HEK293 (cell line): ENCODE measurements around the gene NME8.

Experiments used
- CTCF ChIA-PET: fragments of 350-600 bp; formaldehyde crosslinking; extraction: SDS; loops from one replicate; lab custom pipeline; 2021; ENCODE audit warnings: antibody characterized with exemption; lab: Yijun Ruan, JAX
- POLR2A ChIA-PET: fragments of 300-600 bp; formaldehyde crosslinking; extraction: SDS; loops from one replicate; lab custom pipeline; 2020; ENCODE audit warnings: antibody characterized with exemption, inconsistent platforms; lab: Yijun Ruan, JAX
- H3K27ac ChIP-seq: fragments of 200-500 bp; sonication (Bioruptor generic); 2 replicates; pipeline ENCODE4 v1.5.1; 2014; ENCODE audit warnings: low read depth, low read length, control low read depth, inconsistent platforms; ENCODE audit errors: extremely low read depth
- H3K36me3 ChIP-seq, 2 experiments: fragments of 200-500 bp in 1 of 2; sonication (Bioruptor generic) in 1 of 2; 1 replicate in 1 of 2; 2 replicates in 1 of 2; pipeline ENCODE4 v1.5.1; 2014 to 2017; ENCODE audit warnings: inconsistent platforms in 2 of 2, low read length in 2 of 2; ENCODE audit not compliant: control insufficient read depth in 2 of 2, insufficient read depth in 1 of 2
- H3K4me1 ChIP-seq: fragments of 200-500 bp; sonication (Bioruptor generic); 2 replicates; pipeline ENCODE4 v1.5.1; 2014; ENCODE audit warnings: mild to moderate bottlenecking, low read length, inconsistent platforms; ENCODE audit not compliant: control insufficient read depth, insufficient read depth
- H3K4me3 ChIP-seq: 2 replicates; pipeline ENCODE4 v1.5.1; 2011; ENCODE audit warnings: low read depth, mild to moderate bottlenecking, control low read depth, low read length, moderate library complexity
- H3K9me3 ChIP-seq: fragments of 200-500 bp; sonication (Bioruptor generic); 2 replicates; pipeline ENCODE4 v1.5.1; 2014; ENCODE audit warnings: low read depth, low read length, inconsistent platforms; ENCODE audit not compliant: control insufficient read depth, insufficient read depth
- FEZF1 ChIP-seq: fragments of 450-650 bp; formaldehyde crosslinking; IDR thresholded peaks from 2 replicates; pipeline ENCODE4 v1.5.1; 2016; ENCODE audit warnings: missing biosample characterization, missing genetic modification characterization
- GFI1B ChIP-seq: fragments of 450-650 bp; formaldehyde crosslinking; IDR thresholded peaks from 2 replicates; pipeline ENCODE4 v1.5.1; 2016; ENCODE audit warnings: missing biosample characterization, missing genetic modification characterization
- HIC1 ChIP-seq: fragments of 450-650 bp; formaldehyde crosslinking; IDR thresholded peaks from 2 replicates; pipeline ENCODE4 v1.5.1; 2016; ENCODE audit warnings: missing biosample characterization, missing genetic modification characterization
- IKZF3 ChIP-seq: fragments of 450-650 bp; IDR thresholded peaks from 2 replicates; pipeline ENCODE4 v1.5.0; 2018; ENCODE audit warnings: missing biosample characterization, mild to moderate bottlenecking, missing genetic modification characterization, moderate library complexity
- KLF10 ChIP-seq: fragments of 450-650 bp; IDR thresholded peaks from 2 replicates; pipeline ENCODE4 v1.5.1; 2018; ENCODE audit warnings: missing biosample characterization, mild to moderate bottlenecking, missing genetic modification characterization
- PRDM6 ChIP-seq: fragments of 450-650 bp; formaldehyde crosslinking; IDR thresholded peaks from 2 replicates; pipeline ENCODE4 v1.5.1; 2017; ENCODE audit warnings: missing biosample characterization, missing genetic modification characterization
- ZBTB17 ChIP-seq: fragments of 450-650 bp; formaldehyde crosslinking; IDR thresholded peaks from 2 replicates; pipeline ENCODE4 v1.5.1; 2016; ENCODE audit warnings: missing biosample characterization, missing genetic modification characterization
- ZBTB48 ChIP-seq: fragments of 450-650 bp; formaldehyde crosslinking; IDR thresholded peaks from 2 replicates; pipeline ENCODE4 v1.5.1; 2016; ENCODE audit warnings: missing biosample characterization, missing genetic modification characterization
- ZFHX2 ChIP-seq: fragments of 450-650 bp; formaldehyde crosslinking; conservative IDR thresholded peaks from 2 replicates; pipeline ENCODE4 v1.5.1; 2016; ENCODE audit warnings: missing biosample characterization, missing genetic modification characterization
- ZFP3 ChIP-seq: fragments of 450-650 bp; formaldehyde crosslinking; IDR thresholded peaks from 2 replicates; pipeline ENCODE4 v1.5.1; 2016; ENCODE audit warnings: low read depth, missing biosample characterization, missing genetic modification characterization
- ZFP41 ChIP-seq: fragments of 450-650 bp; formaldehyde crosslinking; IDR thresholded peaks from 2 replicates; pipeline ENCODE4 v1.5.1; 2016; ENCODE audit warnings: missing biosample characterization, missing genetic modification characterization, borderline replicate concordance
- ZNF174 ChIP-seq: fragments of 450-650 bp; formaldehyde crosslinking; IDR thresholded peaks from 2 replicates; pipeline ENCODE4 v1.5.0; 2017; ENCODE audit warnings: missing biosample characterization, mild to moderate bottlenecking, missing genetic modification characterization
- ZNF214 ChIP-seq: fragments of 450-650 bp; formaldehyde crosslinking; IDR thresholded peaks from 2 replicates; pipeline ENCODE4 v1.5.1; 2017; ENCODE audit warnings: missing biosample characterization, mild to moderate bottlenecking, missing genetic modification characterization, borderline replicate concordance
- ZNF433 ChIP-seq: fragments of 450-650 bp; formaldehyde crosslinking; IDR thresholded peaks from 2 replicates; pipeline ENCODE4 v1.5.1; 2016; ENCODE audit warnings: missing biosample characterization, missing genetic modification characterization, low read depth
- ZNF549 ChIP-seq: fragments of 450-650 bp; IDR thresholded peaks from 2 replicates; pipeline ENCODE4 v1.5.1; 2018; ENCODE audit warnings: missing biosample characterization, missing genetic modification characterization, mild to moderate bottlenecking, inconsistent platforms, moderate library complexity
- ZNF558 ChIP-seq: fragments of 450-650 bp; formaldehyde crosslinking; IDR thresholded peaks from 2 replicates; pipeline ENCODE4 v1.5.1; 2016; ENCODE audit warnings: missing biosample characterization, missing genetic modification characterization
- ZNF561 ChIP-seq: fragments of 450-650 bp; IDR thresholded peaks from 2 replicates; pipeline ENCODE4 v1.5.1; 2018; ENCODE audit warnings: missing biosample characterization, missing genetic modification characterization, borderline replicate concordance
- ZNF660 ChIP-seq: fragments of 450-650 bp; IDR thresholded peaks from 2 replicates; pipeline ENCODE4 v1.5.1; 2018; ENCODE audit warnings: missing biosample characterization, mild to moderate bottlenecking, missing genetic modification characterization
- ZXDB ChIP-seq: fragments of 450-650 bp; formaldehyde crosslinking; IDR thresholded peaks from 2 replicates; pipeline ENCODE4 v1.5.1; 2016; ENCODE audit warnings: missing biosample characterization, missing genetic modification characterization
- TF ChIP-seq, protein P1 (sequence below): fragments of 450-650 bp; formaldehyde crosslinking; IDR thresholded peaks from 2 replicates; pipeline ENCODE4 v1.5.1; 2017; ENCODE audit warnings: missing biosample characterization, missing genetic modification characterization
- TF ChIP-seq, protein P2 (sequence below): fragments of 450-650 bp; formaldehyde crosslinking; IDR thresholded peaks from 2 replicates; pipeline ENCODE4 v1.5.0; 2017; ENCODE audit warnings: missing biosample characterization, missing genetic modification characterization, borderline replicate concordance
- TF ChIP-seq, protein P3 (sequence below): fragments of 450-650 bp; formaldehyde crosslinking; IDR thresholded peaks from 2 replicates; pipeline ENCODE4 v1.5.1; 2016; ENCODE audit warnings: missing biosample characterization, missing genetic modification characterization
- TF ChIP-seq, protein P4 (sequence below): fragments of 450-650 bp; IDR thresholded peaks from 2 replicates; pipeline ENCODE4 v1.5.1; 2018; ENCODE audit warnings: missing biosample characterization, mild to moderate bottlenecking, missing genetic modification characterization

The NME8 gene

DNA sequence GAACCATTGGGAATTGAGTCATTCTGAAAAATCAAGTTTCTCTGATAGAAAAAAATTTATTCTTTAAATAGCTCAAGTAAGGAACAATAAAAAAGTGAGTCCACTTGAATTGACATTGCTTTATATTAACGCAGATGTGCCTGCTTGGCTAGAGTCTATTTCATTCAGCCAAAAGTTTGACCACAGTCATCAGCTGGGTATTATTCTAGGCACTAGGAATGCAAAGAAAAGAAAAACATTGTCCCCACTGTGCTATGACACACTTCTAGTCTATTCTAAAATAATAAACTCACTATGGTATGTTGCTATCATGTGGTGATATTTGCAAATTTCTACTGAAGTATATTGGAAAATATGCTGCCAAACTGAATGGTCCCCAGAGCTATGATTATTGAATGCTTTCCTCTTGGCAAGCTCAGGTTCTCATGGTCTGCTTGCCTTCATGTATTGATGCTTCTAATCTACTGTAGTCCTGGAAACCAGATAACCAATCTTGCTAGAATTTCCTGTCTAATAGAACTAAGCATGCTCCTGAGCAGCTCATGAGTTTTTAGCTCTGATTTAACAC is 59.9 kb downstream of the NME8 start (continued):
- TF ChIP-seq IKZF3 = no peak
- no peak for TF ChIP-seq GFI1B
- TF ChIP-seq ZFP41 (tag by site-specific recombination) = no peak
- TF ChIP-seq ZFHX2 (tag by site-specific recombination) = no peak
- no peak for TF ChIP-seq HIC1
- TF ChIP-seq, all 188 proteins: peak for 0

DNA sequence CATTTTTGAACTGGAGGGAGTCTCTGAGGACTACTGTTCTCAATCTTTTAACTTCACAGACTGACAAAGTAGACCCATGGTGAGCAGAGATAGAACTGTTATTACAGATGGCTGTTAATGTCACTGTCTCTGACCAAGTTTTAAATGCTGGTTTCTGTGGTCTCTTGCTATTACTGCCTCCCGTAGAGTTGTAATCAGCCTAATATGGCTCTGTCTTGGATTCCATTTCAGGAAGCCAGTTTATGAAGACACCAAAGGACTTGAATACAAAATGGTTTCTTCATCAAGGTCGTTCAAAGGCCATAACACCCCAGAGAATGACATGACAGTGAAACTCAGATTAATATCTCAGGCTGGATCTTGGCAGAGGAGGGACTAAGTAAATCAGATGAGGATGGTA is 64.4 kb downstream of the NME8 start:
- Histone ChIP-seq H3K4me3 (no peak overlapping the region), H3K4me1 (peaks cover 3% of the 10 kb centered on the region; the same call in 1 of the 2 replicates), H3K36me3 (no peaks in the 10 kb centered on the region), H3K9me3 (no peaks in the 10 kb centered on the region), H3K27ac (no peak overlapping the region)
- ChIA-PET POLR2A (no interaction called here), CTCF (interaction anchor here (1.0 to 2.2 kb wide), 2 partner anchors 11 to 423 kb away, joined by 3 to 13 read pairs; no protein-coding TSS in a partner anchor)
- TF ChIP-seq ZNF549 (tag by site-specific recombination) (no peak), ZNF174 (tag by site-specific recombination) (no peak), ZNF433 (tag by site-specific recombination) (no peak), ZBTB17 (no peak), ZXDB (tag by site-specific recombination) (no peak), ZFP3 (tag by site-specific recombination) (no peak)
- TF ChIP-seq, protein P1, sequence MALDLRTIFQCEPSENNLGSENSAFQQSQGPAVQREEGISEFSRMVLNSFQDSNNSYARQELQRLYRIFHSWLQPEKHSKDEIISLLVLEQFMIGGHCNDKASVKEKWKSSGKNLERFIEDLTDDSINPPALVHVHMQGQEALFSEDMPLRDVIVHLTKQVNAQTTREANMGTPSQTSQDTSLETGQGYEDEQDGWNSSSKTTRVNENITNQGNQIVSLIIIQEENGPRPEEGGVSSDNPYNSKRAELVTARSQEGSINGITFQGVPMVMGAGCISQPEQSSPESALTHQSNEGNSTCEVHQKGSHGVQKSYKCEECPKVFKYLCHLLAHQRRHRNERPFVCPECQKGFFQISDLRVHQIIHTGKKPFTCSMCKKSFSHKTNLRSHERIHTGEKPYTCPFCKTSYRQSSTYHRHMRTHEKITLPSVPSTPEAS (tag by site-specific recombination) = no peak
- TF ChIP-seq, protein P2, sequence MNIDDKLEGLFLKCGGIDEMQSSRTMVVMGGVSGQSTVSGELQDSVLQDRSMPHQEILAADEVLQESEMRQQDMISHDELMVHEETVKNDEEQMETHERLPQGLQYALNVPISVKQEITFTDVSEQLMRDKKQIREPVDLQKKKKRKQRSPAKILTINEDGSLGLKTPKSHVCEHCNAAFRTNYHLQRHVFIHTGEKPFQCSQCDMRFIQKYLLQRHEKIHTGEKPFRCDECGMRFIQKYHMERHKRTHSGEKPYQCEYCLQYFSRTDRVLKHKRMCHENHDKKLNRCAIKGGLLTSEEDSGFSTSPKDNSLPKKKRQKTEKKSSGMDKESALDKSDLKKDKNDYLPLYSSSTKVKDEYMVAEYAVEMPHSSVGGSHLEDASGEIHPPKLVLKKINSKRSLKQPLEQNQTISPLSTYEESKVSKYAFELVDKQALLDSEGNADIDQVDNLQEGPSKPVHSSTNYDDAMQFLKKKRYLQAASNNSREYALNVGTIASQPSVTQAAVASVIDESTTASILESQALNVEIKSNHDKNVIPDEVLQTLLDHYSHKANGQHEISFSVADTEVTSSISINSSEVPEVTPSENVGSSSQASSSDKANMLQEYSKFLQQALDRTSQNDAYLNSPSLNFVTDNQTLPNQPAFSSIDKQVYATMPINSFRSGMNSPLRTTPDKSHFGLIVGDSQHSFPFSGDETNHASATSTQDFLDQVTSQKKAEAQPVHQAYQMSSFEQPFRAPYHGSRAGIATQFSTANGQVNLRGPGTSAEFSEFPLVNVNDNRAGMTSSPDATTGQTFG (tag by site-specific recombination) = no peak
- TF ChIP-seq, protein P3, sequence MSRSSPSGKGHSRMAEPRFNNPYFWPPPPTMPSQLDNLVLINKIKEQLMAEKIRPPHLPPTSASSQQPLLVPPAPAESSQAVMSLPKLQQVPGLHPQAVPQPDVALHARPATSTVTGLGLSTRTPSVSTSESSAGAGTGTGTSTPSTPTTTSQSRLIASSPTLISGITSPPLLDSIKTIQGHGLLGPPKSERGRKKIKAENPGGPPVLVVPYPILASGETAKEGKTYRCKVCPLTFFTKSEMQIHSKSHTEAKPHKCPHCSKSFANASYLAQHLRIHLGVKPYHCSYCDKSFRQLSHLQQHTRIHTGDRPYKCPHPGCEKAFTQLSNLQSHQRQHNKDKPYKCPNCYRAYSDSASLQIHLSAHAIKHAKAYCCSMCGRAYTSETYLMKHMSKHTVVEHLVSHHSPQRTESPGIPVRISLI (tag by site-specific recombination) = no peak

- Histone ChIP-seq H3K9me3 (no peaks in the 10 kb centered on the region), H3K4me1 (peaks cover 3% of the 10 kb centered on the region; the same call in 1 of the 2 replicates), H3K27ac (no peak overlapping the region), H3K4me3 (no peak overlapping the region), H3K36me3 (no peaks in the 10 kb centered on the region)
- ChIA-PET POLR2A (no interaction called here), CTCF (interaction anchor here (0.8 to 1.2 kb wide), 3 partner anchors 13 to 20 kb away, joined by 3 to 4 read pairs (median 3); no protein-coding TSS in a partner anchor)
- TF ChIP-seq KLF10 (tag by site-specific recombination) (0 out of 2 replicates have a peak, but pooled peaks have one; percentile 38), ZNF214 (tag by site-specific recombination) (no peak), ZNF561 (tag by site-specific recombination) (peak; percentile 37; the same call in 1 of the 2 replicates), PRDM6 (tag by site-specific recombination) (peak; percentile 84), ZNF660 (tag by site-specific recombination) (peak; percentile 71; the same call in 1 of the 2 replicates), ZFHX2 (tag by site-specific recombination) (no peak), FEZF1 (peak; percentile 10; the same call in 1 of the 2 replicates), ZBTB48 (tag by site-specific recombination) (no peak), ZNF558 (tag by site-specific recombination) (no peak)
- TF ChIP-seq, protein P4, sequence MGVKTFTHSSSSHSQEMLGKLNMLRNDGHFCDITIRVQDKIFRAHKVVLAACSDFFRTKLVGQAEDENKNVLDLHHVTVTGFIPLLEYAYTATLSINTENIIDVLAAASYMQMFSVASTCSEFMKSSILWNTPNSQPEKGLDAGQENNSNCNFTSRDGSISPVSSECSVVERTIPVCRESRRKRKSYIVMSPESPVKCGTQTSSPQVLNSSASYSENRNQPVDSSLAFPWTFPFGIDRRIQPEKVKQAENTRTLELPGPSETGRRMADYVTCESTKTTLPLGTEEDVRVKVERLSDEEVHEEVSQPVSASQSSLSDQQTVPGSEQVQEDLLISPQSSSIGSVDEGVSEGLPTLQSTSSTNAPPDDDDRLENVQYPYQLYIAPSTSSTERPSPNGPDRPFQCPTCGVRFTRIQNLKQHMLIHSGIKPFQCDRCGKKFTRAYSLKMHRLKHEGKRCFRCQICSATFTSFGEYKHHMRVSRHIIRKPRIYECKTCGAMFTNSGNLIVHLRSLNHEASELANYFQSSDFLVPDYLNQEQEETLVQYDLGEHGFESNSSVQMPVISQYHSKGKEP (tag by site-specific recombination) = 0 out of 2 replicates have a peak, but pooled peaks have one; percentile 16
These were observed 67.0 kb downstream of the NME8 start for GRCh38 chr7:37915438-37915837.
